Uterus (tissue), 4 donors: ENCODE measurements around the gene MYO15A. TPM values are rescaled to one million over a fixed set of nuclear protein-coding genes. Genes with fewer than 3 reads are reported as not detected.

Experiments
- DNase-seq, 2 donors: peaks; one replicate each; pipeline ENCODE4 v3.0.0-alpha.2; 2019 to 2020
- H3K27ac ChIP-seq, 2 donors: fragments of 200-600 bp; sonication (generic); 1 replicate in 1 of 2; 2 replicates in 1 of 2; pipeline ENCODE4 v1.5.1; 2016 to 2018
- H3K27me3 ChIP-seq, 2 donors: fragments of 200-600 bp; sonication (generic); one replicate each; pipeline ENCODE4 v1.5.1; 2018 to 2019; ENCODE audit warnings: control low read depth in 1 of 2
- H3K36me3 ChIP-seq, 2 donors: fragments of 200-600 bp; sonication (generic); one replicate each; pipeline ENCODE4 v1.5.1; 2019; ENCODE audit warnings: control low read depth in 1 of 2
- H3K4me1 ChIP-seq, 2 donors: fragments of 200-600 bp; sonication (generic); one replicate each; pipeline ENCODE4 v1.5.1; 2018 to 2019; ENCODE audit warnings: control low read depth in 1 of 2
- H3K4me3 ChIP-seq, 2 donors: fragments of 200-600 bp; sonication (generic); 1 replicate in 1 of 2; 2 replicates in 1 of 2; pipeline ENCODE4 v1.5.1; 2018 to 2019; ENCODE audit warnings: mild to moderate bottlenecking in 1 of 2
- H3K9me3 ChIP-seq, 2 donors: fragments of 200-600 bp; sonication (generic); one replicate each; pipeline ENCODE4 v1.5.1; 2019; ENCODE audit warnings: control low read depth in 1 of 2
- POLR2A ChIP-seq, 2 donors: fragments of 450-650 bp; IDR thresholded peaks; one replicate each; pipeline ENCODE4 v1.6.1; 2016; ENCODE audit warnings: antibody characterized with exemption in 2 of 2, mild to moderate bottlenecking in 1 of 2, moderate library complexity in 1 of 2
- intact Hi-C: fragments of 100-400 bp; cut with DNase I; formaldehyde crosslinking; loops from one replicate; pipeline ENCODE4 v1.15.1; 2023; ENCODE audit warnings: low total_unique reads
- total RNA-seq, 4 donors: library from RNA; depleted of rRNA in 3 of 4; stranded (reverse); fragments of >200 nt in 3 of 4; gene quantifications; one replicate each; pipeline versions ENCODE4 v1.1.0 to v1.2.4, GENCODE V29; 2014 to 2023
- TF ChIP-seq, protein P1 (sequence below), 4 experiments: fragments of 200-600 bp in 2 of 4; fragments of 450-650 bp in 2 of 4; sonication (generic) in 2 of 4; IDR thresholded peaks; one replicate each; pipeline ENCODE4 v1.5.1; 2016 to 2019; ENCODE audit warnings: antibody characterized with exemption in 4 of 4, mild to moderate bottlenecking in 2 of 4, moderate library complexity in 1 of 4
- donor health status: DM: yes; HTN: yes; CAD: no.

Gene MYO15A
- total RNA-seq, 4 donors from 2014 or later = 1.5 to 8.1 (median 2.9) TPM; not detected in 1

DNA sequence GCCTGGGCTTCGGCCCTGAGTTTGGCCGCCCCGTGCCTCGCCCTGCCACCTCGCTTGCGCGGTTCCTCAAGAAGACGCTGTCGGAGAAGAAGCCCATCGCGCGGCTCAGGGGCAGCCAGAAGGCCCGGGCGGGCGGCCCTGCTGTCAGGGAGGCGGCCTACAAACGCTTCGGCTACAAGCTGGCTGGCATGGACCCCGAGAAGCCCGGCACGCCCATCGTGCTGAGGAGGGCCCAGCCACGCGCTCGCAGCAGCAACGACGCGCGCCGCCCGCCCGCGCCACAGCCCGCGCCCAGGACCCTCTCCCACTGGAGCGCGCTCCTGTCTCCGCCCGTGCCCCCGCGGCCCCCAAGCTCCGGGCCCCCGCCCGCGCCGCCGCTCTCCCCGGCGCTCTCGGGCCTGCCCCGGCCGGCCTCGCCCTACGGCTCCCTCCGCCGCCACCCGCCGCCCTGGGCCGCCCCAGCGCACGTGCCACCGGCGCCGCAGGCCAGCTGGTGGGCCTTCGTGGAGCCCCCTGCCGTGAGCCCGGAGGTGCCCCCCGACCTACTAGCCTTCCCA, 12.0 kb downstream of the MYO15A start:
- Histone ChIP-seq H3K4me3 (no peak overlapping the region), H3K27ac (no peak overlapping the region), H3K9me3 (no peaks in the 10 kb centered on the region), H3K36me3 (no peaks in the 10 kb centered on the region), H3K27me3 (no peaks in the 10 kb centered on the region), H3K4me1 (no peaks in the 10 kb centered on the region)
- TF ChIP-seq POLR2A (IDR thresholded peaks at IDR 0.05) = no peak
- TF ChIP-seq, protein P1, sequence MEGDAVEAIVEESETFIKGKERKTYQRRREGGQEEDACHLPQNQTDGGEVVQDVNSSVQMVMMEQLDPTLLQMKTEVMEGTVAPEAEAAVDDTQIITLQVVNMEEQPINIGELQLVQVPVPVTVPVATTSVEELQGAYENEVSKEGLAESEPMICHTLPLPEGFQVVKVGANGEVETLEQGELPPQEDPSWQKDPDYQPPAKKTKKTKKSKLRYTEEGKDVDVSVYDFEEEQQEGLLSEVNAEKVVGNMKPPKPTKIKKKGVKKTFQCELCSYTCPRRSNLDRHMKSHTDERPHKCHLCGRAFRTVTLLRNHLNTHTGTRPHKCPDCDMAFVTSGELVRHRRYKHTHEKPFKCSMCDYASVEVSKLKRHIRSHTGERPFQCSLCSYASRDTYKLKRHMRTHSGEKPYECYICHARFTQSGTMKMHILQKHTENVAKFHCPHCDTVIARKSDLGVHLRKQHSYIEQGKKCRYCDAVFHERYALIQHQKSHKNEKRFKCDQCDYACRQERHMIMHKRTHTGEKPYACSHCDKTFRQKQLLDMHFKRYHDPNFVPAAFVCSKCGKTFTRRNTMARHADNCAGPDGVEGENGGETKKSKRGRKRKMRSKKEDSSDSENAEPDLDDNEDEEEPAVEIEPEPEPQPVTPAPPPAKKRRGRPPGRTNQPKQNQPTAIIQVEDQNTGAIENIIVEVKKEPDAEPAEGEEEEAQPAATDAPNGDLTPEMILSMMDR (IDR thresholded peaks at IDR 0.05) = no peak
- DNase-seq = no peak
- intact Hi-C loops = no loop called here

DNA sequence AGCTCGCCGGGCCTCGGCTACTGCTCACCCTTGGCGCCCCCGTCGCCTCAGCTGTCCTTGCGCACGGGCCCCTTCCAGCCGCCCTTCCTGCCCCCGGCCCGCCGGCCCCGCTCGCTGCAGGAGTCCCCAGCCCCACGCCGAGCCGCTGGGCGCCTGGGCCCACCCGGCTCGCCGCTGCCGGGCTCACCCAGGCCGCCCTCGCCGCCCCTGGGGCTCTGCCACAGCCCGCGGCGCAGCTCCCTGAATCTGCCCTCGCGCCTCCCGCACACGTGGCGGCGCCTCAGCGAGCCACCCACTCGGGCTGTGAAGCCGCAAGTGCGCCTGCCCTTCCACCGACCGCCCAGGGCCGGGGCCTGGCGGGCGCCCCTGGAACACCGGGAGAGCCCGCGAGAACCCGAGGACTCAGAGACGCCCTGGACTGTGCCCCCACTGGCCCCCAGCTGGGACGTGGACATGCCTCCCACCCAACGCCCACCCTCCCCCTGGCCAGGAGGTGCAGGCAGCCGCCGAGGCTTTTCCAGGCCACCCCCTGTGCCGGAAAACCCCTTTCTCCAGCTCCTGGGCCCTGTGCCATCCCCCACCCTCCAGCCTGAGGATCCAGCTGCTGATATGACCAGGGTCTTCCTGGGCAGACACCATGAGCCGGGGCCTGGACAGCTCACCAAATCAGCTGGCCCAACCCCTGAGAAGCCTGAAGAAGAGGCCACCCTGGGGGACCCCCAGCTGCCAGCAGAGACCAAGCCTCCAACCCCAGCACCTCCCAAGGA, 12.8 kb downstream of the MYO15A start:
- TF ChIP-seq, protein P1 (IDR thresholded peaks at IDR 0.05) = no peak
- TF ChIP-seq POLR2A (IDR thresholded peaks at IDR 0.05) = no peak
- intact Hi-C loops = no loop called here
- DNase-seq = no peak
- Histone ChIP-seq H3K4me3 (no peak overlapping the region), H3K27ac (no peak overlapping the region), H3K9me3 (no peaks in the 10 kb centered on the region), H3K27me3 (no peaks in the 10 kb centered on the region), H3K36me3 (no peaks in the 10 kb centered on the region), H3K4me1 (no peaks in the 10 kb centered on the region)

DNA sequence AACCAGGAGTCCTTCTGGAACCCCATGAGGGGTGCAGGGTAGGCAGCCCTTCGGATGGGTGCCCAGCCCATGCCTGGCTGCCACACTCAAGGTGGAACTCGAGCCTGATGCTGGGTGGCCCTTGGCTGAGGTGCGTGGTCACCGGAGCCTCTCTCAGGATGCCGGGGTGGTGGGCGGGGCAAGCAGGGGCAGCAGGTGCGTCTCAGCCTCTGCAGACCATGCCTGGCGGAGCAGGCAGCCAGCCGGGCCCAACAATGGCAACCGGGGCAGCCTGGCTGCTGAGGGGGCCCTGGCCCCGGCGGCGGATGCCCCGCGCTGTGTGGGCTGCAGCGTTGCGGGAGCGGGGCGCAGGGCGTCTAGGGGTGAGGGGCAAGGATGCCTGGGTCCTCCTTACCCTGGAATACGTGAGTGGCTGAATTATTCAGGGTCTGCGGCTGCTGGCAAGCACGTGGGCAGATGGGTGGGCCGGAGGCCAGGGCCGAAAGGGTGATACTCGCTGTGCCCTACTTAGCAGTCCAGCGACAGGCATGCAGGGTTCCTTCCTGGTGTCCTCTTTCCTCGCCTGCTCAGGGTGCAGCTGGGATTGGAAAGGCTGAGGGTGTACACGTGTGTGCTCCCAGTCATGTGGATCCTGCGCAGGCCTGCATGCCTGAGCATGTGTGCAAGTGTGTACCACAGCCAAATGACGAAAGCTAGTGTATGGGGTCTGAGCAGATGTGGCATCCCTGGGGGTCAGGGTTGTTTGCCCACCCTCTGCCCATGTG, 14.6 kb downstream of the MYO15A start:
- intact Hi-C loops = no loop called here
- H3K36me3 ChIP-seq = no peaks in the 10 kb centered on the region
- no peaks in the 10 kb centered on the region for H3K9me3 ChIP-seq
- H3K4me1 ChIP-seq = no peaks in the 10 kb centered on the region
- no peak for DNase-seq
- no peak for TF ChIP-seq POLR2A (IDR thresholded peaks at IDR 0.05)
- TF ChIP-seq, protein P1 (IDR thresholded peaks at IDR 0.05) = no peak
- H3K4me3 ChIP-seq = no peak overlapping the region
- H3K27ac ChIP-seq = no peak overlapping the region
- no peaks in the 10 kb centered on the region for H3K27me3 ChIP-seq

DNA sequence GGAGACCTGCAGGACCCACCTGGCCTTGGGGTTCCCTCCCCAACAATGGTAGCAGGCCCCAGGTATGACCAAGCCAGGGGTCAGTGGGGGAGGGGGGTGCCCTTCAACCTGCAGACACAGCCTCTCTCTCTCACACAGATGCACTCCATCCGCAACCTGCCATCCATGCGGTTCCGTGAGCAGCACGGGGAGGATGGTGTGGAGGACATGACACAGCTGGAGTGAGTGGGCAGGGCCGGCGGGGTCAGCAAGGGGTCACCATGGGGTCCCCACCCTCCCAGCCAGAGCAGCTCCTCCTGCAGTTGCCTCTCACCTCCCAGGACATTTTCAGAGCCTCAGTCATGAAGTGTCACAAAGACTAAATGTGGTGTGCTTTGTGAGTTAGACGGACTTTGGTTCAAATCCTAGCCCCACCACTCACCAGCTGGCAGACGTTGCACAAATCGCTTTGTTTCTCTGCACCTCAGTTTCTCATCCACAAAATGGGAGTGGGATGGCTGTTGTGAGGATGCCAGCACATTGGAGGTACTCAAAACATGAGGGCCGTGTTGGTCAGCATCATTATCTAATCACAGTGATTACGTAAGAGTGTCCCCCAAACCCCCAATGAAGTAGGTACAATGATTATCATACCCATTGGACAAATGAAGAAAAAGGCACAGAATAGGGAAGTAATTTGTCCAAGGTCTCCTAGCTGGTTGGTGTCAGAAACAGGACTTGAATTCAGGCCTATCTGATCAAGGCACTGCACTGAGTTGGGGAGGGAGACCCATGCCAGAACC, 16.0 kb downstream of the MYO15A start:
- Histone ChIP-seq H3K27ac (no peak overlapping the region), H3K36me3 (no peaks in the 10 kb centered on the region), H3K9me3 (no peaks in the 10 kb centered on the region), H3K4me3 (no peak overlapping the region), H3K27me3 (no peaks in the 10 kb centered on the region), H3K4me1 (no peaks in the 10 kb centered on the region)
- no peak for DNase-seq
- intact Hi-C loops = no loop called here
- TF ChIP-seq POLR2A (IDR thresholded peaks at IDR 0.05) = no peak

DNA sequence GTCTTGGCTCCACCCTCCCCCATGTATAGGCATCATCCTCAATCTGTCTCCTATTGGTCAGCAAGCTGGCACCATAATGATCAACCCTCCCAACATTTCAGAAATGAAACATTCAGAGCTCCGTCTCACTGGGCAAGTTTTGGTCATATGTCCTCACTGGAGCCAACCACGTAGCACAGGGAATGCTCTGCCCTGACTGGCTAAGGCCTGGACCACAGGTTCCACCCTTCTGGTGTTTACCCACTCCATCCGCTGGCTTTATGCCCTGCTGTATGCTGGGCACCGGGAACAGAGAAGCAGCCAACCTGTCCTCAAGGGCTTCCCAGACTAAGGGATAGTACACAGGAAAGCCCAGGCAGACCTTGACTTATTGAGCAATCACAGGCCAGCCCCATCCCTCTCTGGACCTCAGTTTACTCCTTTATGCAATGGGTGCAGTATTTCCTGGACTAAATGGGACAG, 20.5 kb downstream of the MYO15A start:
- H3K27ac ChIP-seq = no peak overlapping the region
- no peak for DNase-seq
- no peaks in the 10 kb centered on the region for H3K36me3 ChIP-seq
- intact Hi-C loops = no loop called here
- no peaks in the 10 kb centered on the region for H3K9me3 ChIP-seq
- H3K4me1 ChIP-seq = no peaks in the 10 kb centered on the region
- H3K27me3 ChIP-seq = no peaks in the 10 kb centered on the region
- no peak overlapping the region for H3K4me3 ChIP-seq
- TF ChIP-seq POLR2A (IDR thresholded peaks at IDR 0.05) = no peak
- TF ChIP-seq, protein P1 (IDR thresholded peaks at IDR 0.05) = no peak
